HepG2 (cell line): ENCODE measurements around the gene TAF4B. TPM values are rescaled to one million over a fixed set of nuclear protein-coding genes. Genes with fewer than 3 reads are reported as not detected.

Experiments used
- ATAC-seq: fragments of 200-7000 bp; cut with Tn5 transposase; 3 replicates; pipeline ENCODE4 v1.9.1; 2020; ENCODE audit warnings: mild to moderate bottlenecking, moderate library complexity
- BruUV-seq: library from RNA; stranded (reverse); fragments of 400-500 nt; replicated peaks from 2 replicates; lab custom pipeline; 2021; lab: Mats Ljungman, UMichigan
- CTCF ChIA-PET: fragments of 300-600 bp; formaldehyde crosslinking; extraction: SDS; loops from one replicate; lab custom pipeline; 2021; ENCODE audit warnings: low total read pairs, inconsistent platforms, low intra/inter-chr PET ratio; lab: Yijun Ruan, JAX
- POLR2A ChIA-PET: fragments of 350-600 bp; sonication (Branson Sonifier 250); formaldehyde crosslinking; loops from one replicate; lab custom pipeline; 2020; ENCODE audit warnings: antibody characterized with exemption, inconsistent platforms; lab: Yijun Ruan, JAX
- DNase-seq: peaks from one replicate; pipeline ENCODE4 v3.0.0-alpha.2; 2015; ENCODE audit warnings: low spot score
- FAIRE-seq: peaks from 3 replicates; lab custom pipeline; 2011; peaks lifted over from hg19 to GRCh38; lab: Jason Lieb, UNC
- H2AFZ ChIP-seq: one replicate; pipeline ENCODE4 v1.6.1; 2011; ENCODE audit warnings: low read length, inconsistent platforms
- H3K27ac ChIP-seq: fragments of 300-600 bp; 3 replicates; pipeline ENCODE4 v1.8.0; 2011; ENCODE audit warnings: mixed run types, mild to moderate bottlenecking, mixed read lengths, low read length, inconsistent platforms; ENCODE audit not compliant: insufficient read depth; ENCODE audit errors: extremely low read length
- H3K27me3 ChIP-seq, 2 experiments: fragments of 200-600 bp in 1 of 2; 2 replicates in 1 of 2; 3 replicates in 1 of 2; pipeline versions ENCODE4 v1.6.0 to v1.8.0; 2011; ENCODE audit warnings: low read length in 2 of 2, mild to moderate bottlenecking in 2 of 2, moderate library complexity in 2 of 2, inconsistent platforms in 1 of 2; ENCODE audit not compliant: insufficient read depth in 2 of 2, control insufficient read depth in 1 of 2
- H3K36me3 ChIP-seq, 2 experiments: fragments of 200-600 bp in 1 of 2; replicated peaks in 1 of 2; 2 replicates in 1 of 2; 3 replicates in 1 of 2; pipeline versions ENCODE4 v1.5.1 to v1.8.0; 2011; ENCODE audit warnings: low read length in 2 of 2, inconsistent platforms in 1 of 2; ENCODE audit not compliant: insufficient read depth in 2 of 2, control insufficient read depth in 1 of 2
- H3K4me1 ChIP-seq: 2 replicates; pipeline ENCODE4 v1.5.1; 2012; ENCODE audit warnings: low read length, inconsistent platforms; ENCODE audit not compliant: insufficient read depth
- H3K4me2 ChIP-seq: 2 replicates; pipeline ENCODE4 v1.6.0; 2011; ENCODE audit warnings: low read depth, low read length, inconsistent platforms
- H3K4me3 ChIP-seq, 3 experiments: fragments of 200-600 bp in 1 of 3; sonication (generic), shearing (Covaris generic) in 1 of 3; replicated peaks in 1 of 3; 2 replicates each; pipeline ENCODE4 v1.5.1; 2011 to 2016; ENCODE audit warnings: low read length in 3 of 3, inconsistent platforms in 2 of 3, low read depth in 2 of 3, mild to moderate bottlenecking in 2 of 3, control low read depth in 1 of 3, mixed read lengths in 1 of 3; ENCODE audit not compliant: insufficient read depth in 1 of 3
- H3K79me2 ChIP-seq: one replicate; pipeline ENCODE4 v1.6.1; 2011; ENCODE audit warnings: low read length, inconsistent platforms; ENCODE audit not compliant: insufficient read depth
- H3K9ac ChIP-seq: 2 replicates; pipeline ENCODE4 v1.6.0; 2011; ENCODE audit warnings: mild to moderate bottlenecking, low read depth, low read length, inconsistent platforms; ENCODE audit not compliant: insufficient read depth
- H3K9me3 ChIP-seq: 2 replicates; pipeline ENCODE4 v1.5.1; 2012; ENCODE audit warnings: mild to moderate bottlenecking, low read length
- H4K20me1 ChIP-seq: 2 replicates; pipeline ENCODE4 v1.6.0; 2011; ENCODE audit warnings: inconsistent platforms, mild to moderate bottlenecking, low read length, moderate library complexity; ENCODE audit not compliant: insufficient read depth
- FIP1L1 ChIP-seq: fragments of 200-400 bp; formaldehyde crosslinking; IDR thresholded peaks from 2 replicates; pipeline ENCODE4 v1.6.1; 2018; ENCODE audit warnings: low read depth, mild to moderate bottlenecking, low read length, moderate library complexity, borderline replicate concordance; ENCODE audit not compliant: insufficient read depth
- HMG20A ChIP-seq: IDR thresholded peaks from 2 replicates; pipeline ENCODE4 v1.6.1; 2016; ENCODE audit warnings: borderline replicate concordance
- JARID2 ChIP-seq: sonication (generic); formaldehyde crosslinking; IDR thresholded peaks from 2 replicates; pipeline ENCODE4 v1.8.1; 2023; ENCODE audit warnings: missing genetic modification reagents, inconsistent platforms; ENCODE audit not compliant: insufficient replicate concordance
- PCBP1 ChIP-seq: fragments of 200-400 bp; formaldehyde crosslinking; IDR thresholded peaks from 2 replicates; pipeline ENCODE4 v1.6.1; 2017; ENCODE audit warnings: mild to moderate bottlenecking, low read depth, low read length, borderline replicate concordance
- PHF20 ChIP-seq: sonication (generic); formaldehyde crosslinking; IDR thresholded peaks from 2 replicates; pipeline ENCODE4 v1.5.0; 2020; ENCODE audit warnings: mild to moderate bottlenecking, missing genetic modification reagents
- RAD21 ChIP-seq: fragments of 450-650 bp; formaldehyde crosslinking; IDR thresholded peaks from 2 replicates; pipeline ENCODE4 v1.5.0; 2020; ENCODE audit warnings: mild to moderate bottlenecking
- SIX4 ChIP-seq: sonication (generic); formaldehyde crosslinking; IDR thresholded peaks from 2 replicates; pipeline ENCODE4 v1.4.0; 2020; ENCODE audit warnings: missing genetic modification reagents
- TARDBP ChIP-seq: sonication (generic); formaldehyde crosslinking; IDR thresholded peaks from 2 replicates; pipeline ENCODE4 v1.8.0; 2022; ENCODE audit warnings: mild to moderate bottlenecking, missing genetic modification reagents
- TCF12 ChIP-seq, 2 experiments: fragments of 450-650 bp in 1 of 2; sonication (generic) in 1 of 2; formaldehyde crosslinking in 1 of 2; IDR thresholded peaks; 2 replicates each; pipeline versions ENCODE4 v1.6.1 to v1.8.0; 2017 to 2022; ENCODE audit warnings: antibody characterized with exemption in 1 of 2, mild to moderate bottlenecking in 1 of 2, missing genetic modification reagents in 1 of 2, moderate library complexity in 1 of 2
- U2AF2 ChIP-seq: fragments of 200-400 bp; formaldehyde crosslinking; IDR thresholded peaks from 2 replicates; pipeline ENCODE4 v1.6.1; 2017; ENCODE audit warnings: low read depth, mild to moderate bottlenecking, low read length
- ZBTB42 ChIP-seq: sonication (generic); formaldehyde crosslinking; IDR thresholded peaks from 2 replicates; pipeline ENCODE4 v1.5.0; 2020; ENCODE audit warnings: mild to moderate bottlenecking, missing genetic modification reagents
- WGBS: methylation state at CpG from one replicate; pipeline ENCODE4 v1.1.6; 2017; ENCODE audit warnings: low lambda C conversion rate; 5-methylcytosine and 5-hydroxymethylcytosine counted together
- in situ Hi-C: cut with HindIII; loops from 2 replicates; pipeline ENCODE4 v1.10.0; 2017; ENCODE audit warnings: low pct_unique_long_range_greater_than_20kb; ENCODE audit not compliant: extremely low pct_ligation_motif_present
- intact Hi-C: fragments of 100-400 bp; cut with micrococcal nuclease; formaldehyde crosslinking; loops from one replicate; pipeline ENCODE4 v1.10.0; 2022; ENCODE audit not compliant: unreplicated experiment
- polyA plus RNA-seq, 8 experiments: library from polyadenylated mRNA; depleted of rRNA in 3 of 8; stranded (reverse) in 7 of 8; unstranded in 1 of 8; fragments of >200 nt; fragmentation: Illumina TruSeq in 4 of 8; extraction: Trizol in 4 of 8; gene quantifications; 2 replicates each; pipeline versions ENCODE4 v1.2.1 to v1.2.3, GENCODE V29; 2011 to 2016; ENCODE audit warnings: low read depth in 4 of 8, missing spikeins in 1 of 8, mixed read lengths in 1 of 8; ENCODE audit not compliant: insufficient read depth in 1 of 8
- total RNA-seq, 5 experiments: library from RNA; depleted of rRNA; stranded (reverse); fragments of >200 nt; fragmentation: Illumina TruSeq; extraction: Trizol; gene quantifications; 2 replicates each; pipeline ENCODE4 v1.2.3, GENCODE V29; 2016; ENCODE audit warnings: low read depth in 1 of 5
- TF ChIP-seq, protein P1 (sequence below): sonication (generic); formaldehyde crosslinking; IDR thresholded peaks from 2 replicates; pipeline ENCODE4 v1.8.0; 2022; ENCODE audit warnings: missing genetic modification reagents, mild to moderate bottlenecking, borderline replicate concordance

TAF4B gene
- total and polyA plus RNA-seq, 2 of the 13 experiments (the other 11 are each of a cell fraction or from before 2014, with no cell fraction given) = 2.2 to 3.8 TPM

DNA sequence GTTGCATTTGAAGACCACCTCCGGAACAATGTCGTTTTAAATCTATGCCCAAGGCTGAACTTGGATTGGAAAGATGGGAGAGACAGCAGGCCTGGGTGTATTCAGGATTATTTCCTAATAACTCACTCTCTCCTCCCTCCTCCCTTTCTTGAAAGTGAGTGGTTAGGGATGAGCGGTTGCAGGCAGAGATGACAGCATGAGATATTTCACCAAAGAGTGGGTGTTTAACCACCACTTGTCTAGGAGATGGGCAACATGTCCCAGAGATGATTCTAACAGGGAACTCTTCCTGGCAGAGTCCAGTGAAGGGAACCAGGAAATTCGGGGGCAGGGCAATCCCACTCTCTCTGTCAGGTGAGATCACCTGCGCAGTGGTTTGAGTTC, 198.9 kb downstream of the TAF4B start:
- H3K4me3 ChIP-seq = no peak overlapping the region
- H3K27me3 ChIP-seq = peaks cover 0 to 42% of the 10 kb centered on the region in 2 experiments; a peak in 4 of 5 replicates
- H3K4me1 ChIP-seq = peaks cover 14% of the 10 kb centered on the region; the same call in 1 of the 2 replicates
- POLR2A ChIA-PET = no interaction called here
- intact Hi-C loops = no loop called here
- no peaks in the 10 kb centered on the region for H3K36me3 ChIP-seq
- H4K20me1 ChIP-seq = no peaks in the 10 kb centered on the region; the same call in 1 of the 2 replicates
- no peak overlapping the region for H3K27ac ChIP-seq
- in situ Hi-C loops = loop anchor here (25.0 kb wide), 1 partner anchor 112 kb away; the partner anchor contains the start of gene KCTD1
- no peak overlapping the region for H3K9ac ChIP-seq
- no peak for DNase-seq
- H2AFZ ChIP-seq = no peak overlapping the region
- no peaks in the 10 kb centered on the region for H3K9me3 ChIP-seq
- ATAC-seq = no peak
- 37% methylated on average over 5 of the region's 5 CpGs for WGBS
- H3K4me2 ChIP-seq = no peak overlapping the region
- CTCF ChIA-PET = no interaction called here
- no peak for TF ChIP-seq SIX4 (CRISPR knock-in tag)
- no peak for TF ChIP-seq PHF20 (CRISPR knock-in tag)
- TF ChIP-seq PCBP1 = no peak
- TF ChIP-seq HMG20A (CRISPR knock-in tag) = no peak
- TF ChIP-seq JARID2 (CRISPR knock-in tag) = no peak
- TF ChIP-seq, protein P1, sequence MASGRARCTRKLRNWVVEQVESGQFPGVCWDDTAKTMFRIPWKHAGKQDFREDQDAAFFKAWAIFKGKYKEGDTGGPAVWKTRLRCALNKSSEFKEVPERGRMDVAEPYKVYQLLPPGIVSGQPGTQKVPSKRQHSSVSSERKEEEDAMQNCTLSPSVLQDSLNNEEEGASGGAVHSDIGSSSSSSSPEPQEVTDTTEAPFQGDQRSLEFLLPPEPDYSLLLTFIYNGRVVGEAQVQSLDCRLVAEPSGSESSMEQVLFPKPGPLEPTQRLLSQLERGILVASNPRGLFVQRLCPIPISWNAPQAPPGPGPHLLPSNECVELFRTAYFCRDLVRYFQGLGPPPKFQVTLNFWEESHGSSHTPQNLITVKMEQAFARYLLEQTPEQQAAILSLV (CRISPR knock-in tag) = no peak
- no peak for TF ChIP-seq U2AF2
- TF ChIP-seq ZBTB42 (CRISPR knock-in tag) = no peak
- no peak for TF ChIP-seq TARDBP (CRISPR knock-in tag)
- no peak for TF ChIP-seq RAD21 (CRISPR knock-in tag)
- no peak for TF ChIP-seq TCF12 (IDR thresholded peaks at IDR 0.05)
- TF ChIP-seq TCF12 (CRISPR knock-in tag; IDR thresholded peaks at IDR 0.05) = no peak
- TF ChIP-seq FIP1L1 = no peak
- no peaks in the 10 kb centered on the region for H3K79me2 ChIP-seq
- FAIRE-seq = no peak
- BruUV-seq = no TSS peak
